PC-9 (cell line): ENCODE results near the gene ARHGAP26. TPM values are rescaled to one million over a fixed set of nuclear protein-coding genes. Genes with fewer than 3 reads are reported as not detected.

Experiments
- BruUV-seq: library from RNA; stranded (reverse); fragments of 400-500 nt; replicated peaks from 2 replicates; lab custom pipeline; 2021; lab: Mats Ljungman, UMichigan
- CTCF ChIA-PET: fragments of 300-600 bp; sonication (Branson Sonifier 250); formaldehyde crosslinking; loops from one replicate; lab custom pipeline; 2022; ENCODE audit warnings: antibody characterized with exemption; lab: Charles Lee
- POLR2A ChIA-PET: fragments of 300-600 bp; sonication (Branson Sonifier 250); formaldehyde crosslinking; loops from one replicate; lab custom pipeline; 2022; ENCODE audit warnings: antibody characterized with exemption; ENCODE audit not compliant: unreplicated experiment; lab: Charles Lee
- DNase-seq, 2 experiments: peaks; one replicate each; pipeline versions ENCODE4 v3.0.0 to v3.0.0-alpha.2; 2015 to 2022; ENCODE audit warnings: mixed read lengths in 1 of 2
- H2AFZ ChIP-seq: fragments of 200-600 bp; sonication (generic); 2 replicates; pipeline ENCODE4 v1.8.1; 2017; ENCODE audit warnings: antibody characterized with exemption
- H3F3A ChIP-seq: fragments of 200-600 bp; sonication (generic); 2 replicates; pipeline ENCODE4 v1.8.1; 2017; ENCODE audit warnings: antibody characterized with exemption, mild to moderate bottlenecking, low read depth; ENCODE audit not compliant: insufficient read depth
- H3K27ac ChIP-seq: fragments of 200-600 bp; sonication (generic); 2 replicates; pipeline ENCODE4 v1.6.1; 2016; ENCODE audit warnings: mixed run types
- H3K27me3 ChIP-seq: fragments of 200-600 bp; sonication (generic); 2 replicates; pipeline ENCODE4 v1.6.1; 2016; ENCODE audit warnings: low read depth, mixed run types; ENCODE audit not compliant: insufficient read depth
- H3K36me3 ChIP-seq: fragments of 200-600 bp; sonication (generic); 2 replicates; pipeline ENCODE4 v1.6.1; 2016; ENCODE audit warnings: low read depth, mixed run types
- H3K4me1 ChIP-seq: fragments of 200-600 bp; sonication (generic); replicated peaks from 2 replicates; pipeline ENCODE4 v1.6.1; 2016; ENCODE audit warnings: mixed run types; ENCODE audit not compliant: insufficient read depth
- H3K4me2 ChIP-seq: fragments of 200-600 bp; sonication (generic); 2 replicates; pipeline ENCODE4 v1.6.1; 2017; ENCODE audit warnings: mixed run types
- H3K4me3 ChIP-seq: fragments of 200-600 bp; sonication (generic); 2 replicates; pipeline ENCODE4 v1.6.1; 2016; ENCODE audit warnings: mixed run types
- H3K79me2 ChIP-seq: fragments of 200-600 bp; sonication (generic); 2 replicates; pipeline ENCODE4 v1.6.1; 2017; ENCODE audit warnings: low read depth, mixed run types
- H3K9me2 ChIP-seq: fragments of 200-600 bp; sonication (generic); 2 replicates; pipeline ENCODE4 v1.8.1; 2017; ENCODE audit warnings: mild to moderate bottlenecking; ENCODE audit not compliant: insufficient read depth
- H3K9me3 ChIP-seq: fragments of 200-600 bp; sonication (generic); 2 replicates; pipeline ENCODE4 v1.8.1; 2016; ENCODE audit warnings: low read depth; ENCODE audit not compliant: insufficient read depth
- H4K20me1 ChIP-seq: fragments of 200-600 bp; sonication (generic); 2 replicates; pipeline ENCODE4 v1.8.1; 2017; ENCODE audit not compliant: insufficient read depth
- CTCF ChIP-seq: fragments of 200-600 bp; sonication (generic); conservative IDR thresholded peaks from 2 replicates; pipeline ENCODE4 v1.6.1; 2017; ENCODE audit warnings: mixed run types, antibody characterized with exemption, mild to moderate bottlenecking, moderate library complexity
- EZH2 ChIP-seq: fragments of 200-600 bp; sonication (generic); IDR thresholded peaks from 2 replicates; pipeline ENCODE4 v1.8.0; 2017; ENCODE audit warnings: antibody characterized with exemption, low read depth
- intact Hi-C: fragments of 100-400 bp; cut with micrococcal nuclease; formaldehyde crosslinking; loops from one replicate; pipeline ENCODE4 v1.10.0; 2022; ENCODE audit not compliant: unreplicated experiment
- total RNA-seq: library from RNA; stranded (reverse); gene quantifications from 2 replicates; pipeline ENCODE4 v1.2.3, GENCODE V29; 2021

Gene ARHGAP26
- total RNA-seq, 1 experiment from 2014 or later, result 29.7 TPM

- H3F3A ChIP-seq, result peaks cover 12% of the 10 kb centered on the region; the same call in 1 of the 2 replicates
- BruUV-seq, result no TSS peak
- H3K4me3 ChIP-seq, result no peak overlapping the region
- no peaks in the 10 kb centered on the region for H3K9me3 ChIP-seq
- no peak overlapping the region for H3K4me2 ChIP-seq
- peaks cover 33% of the 10 kb centered on the region for H3K4me1 ChIP-seq
- no peak for DNase-seq
- ChIA-PET POLR2A (no interaction called here), CTCF (no interaction called here)
- intact Hi-C loops, result no loop called here
- H3K27me3 ChIP-seq, result no peaks in the 10 kb centered on the region
- no peak overlapping the region for H3K27ac ChIP-seq
- no peaks in the 10 kb centered on the region for H4K20me1 ChIP-seq
- TF ChIP-seq CTCF (no peak), EZH2 (no peak)
- no peaks in the 10 kb centered on the region for H3K79me2 ChIP-seq
- H2AFZ ChIP-seq, result no peak overlapping the region
- peaks cover 3% of the 10 kb centered on the region; the same call in 1 of the 2 replicates for H3K36me3 ChIP-seq
- no peaks in the 10 kb centered on the region for H3K9me2 ChIP-seq
These were observed 132.2 kb downstream of the ARHGAP26 start for GRCh38 chr5:142902186-142902965.

GRCh38 chr5:142904416-142904815 is 134.2 kb downstream of the ARHGAP26 start:
- Histone ChIP-seq H3K4me2 (peak overlapping the region; percentile 70), H2AFZ (no peak overlapping the region), H3K4me1 (peaks cover 33% of the 10 kb centered on the region), H3K9me2 (no peaks in the 10 kb centered on the region), H3K79me2 (no peaks in the 10 kb centered on the region), H3K27ac (0 out of 2 replicates have a peak overlapping the region, but pooled peaks have one; percentile 43), H3K36me3 (peaks cover 3% of the 10 kb centered on the region; the same call in 1 of the 2 replicates), H4K20me1 (no peaks in the 10 kb centered on the region), H3F3A (peaks cover 12% of the 10 kb centered on the region; the same call in 1 of the 2 replicates), H3K4me3 (0 out of 2 replicates have a peak overlapping the region, but pooled peaks have one; percentile 26), H3K9me3 (no peaks in the 10 kb centered on the region), H3K27me3 (no peaks in the 10 kb centered on the region)
- ChIA-PET POLR2A (no interaction called here), CTCF (interaction anchor here (0.6 to 1.3 kb wide), 3 partner anchors 11 to 191 kb away, joined by 3 to 5 read pairs (median 3); no protein-coding TSS in a partner anchor)
- peak; percentile 64 to 94 for DNase-seq
- TF ChIP-seq CTCF, result no peak
- TF ChIP-seq EZH2, result no peak
- no TSS peak for BruUV-seq
- intact Hi-C loops, result no loop called here

GRCh38 chr5:142905348-142905747 is 135.2 kb downstream of the ARHGAP26 start:
- Histone ChIP-seq H3K27ac (no peak overlapping the region), H3K36me3 (peaks cover 3% of the 10 kb centered on the region; the same call in 1 of the 2 replicates), H3K4me3 (no peak overlapping the region), H3K9me2 (no peaks in the 10 kb centered on the region), H4K20me1 (no peaks in the 10 kb centered on the region), H3K9me3 (no peaks in the 10 kb centered on the region), H3K79me2 (no peaks in the 10 kb centered on the region), H3K4me2 (peak overlapping the region; percentile 70; the same call in 1 of the 2 replicates), H3K4me1 (peaks cover 31% of the 10 kb centered on the region), H3F3A (peaks cover 12% of the 10 kb centered on the region; the same call in 1 of the 2 replicates), H3K27me3 (no peaks in the 10 kb centered on the region), H2AFZ (no peak overlapping the region)
- no TSS peak for BruUV-seq
- CTCF ChIA-PET, result interaction anchor here (0.6 to 1.3 kb wide), 2 partner anchors 192 to 461 kb away, joined by 3 read pairs; no protein-coding TSS in a partner anchor
- intact Hi-C loops, result no loop called here
- no peak for TF ChIP-seq CTCF
- no peak for TF ChIP-seq EZH2
- POLR2A ChIA-PET, result interaction anchor here (0.6 kb wide), 1 partner anchor 9 kb away, joined by 8 read pairs; no protein-coding TSS in a partner anchor
- DNase-seq, result no peak
